DMS 273 treated with DMSO at 0.1 percent for 48 hours (cell line): ENCODE results near the gene KCNJ10.
A peak's percentile ranks its signal among the peaks of the same experiment; 100 is the strongest.

Source experiments
- DNase-seq: peaks from one replicate; lab custom pipeline; 2025; lab: John Stamatoyannopoulos, UW

The KCNJ10 gene

DNA sequence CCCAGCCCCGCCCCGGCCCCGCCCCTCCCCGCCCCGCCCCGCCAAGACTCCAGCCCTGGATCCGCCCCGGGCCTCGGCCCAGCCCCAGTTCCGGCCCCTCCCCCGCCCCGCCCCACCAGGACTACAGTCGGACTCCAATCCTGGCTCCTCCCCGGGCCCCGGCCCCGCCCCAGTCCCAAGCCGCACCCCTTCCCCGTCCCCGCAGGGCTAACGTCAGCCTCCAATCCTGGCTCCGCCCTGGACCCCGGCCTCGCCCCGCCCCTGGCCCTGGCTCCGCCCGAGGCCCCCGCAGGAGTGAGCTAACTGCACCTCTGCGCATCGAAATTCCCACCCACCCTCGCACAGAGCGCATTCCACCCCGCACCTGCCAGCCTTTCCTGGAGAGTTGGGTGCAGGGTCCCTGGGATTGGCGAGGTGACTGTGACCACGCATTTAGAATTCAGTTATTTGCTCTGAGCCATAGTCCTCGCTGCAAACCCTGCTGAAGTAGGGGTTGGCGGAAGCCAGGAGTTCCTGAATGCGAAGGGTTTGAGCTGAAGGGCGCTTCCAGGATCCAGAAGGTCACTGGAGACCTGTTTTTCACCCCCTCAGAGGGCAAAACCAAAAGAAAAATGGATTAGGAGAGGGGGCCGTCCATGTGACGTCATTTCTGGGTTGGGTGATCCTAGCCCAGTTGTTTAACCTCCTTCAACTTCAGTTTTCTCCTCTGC lies 29.0 kb upstream of the KCNJ10 start:
- DNase-seq: peak; percentile 81

DNA sequence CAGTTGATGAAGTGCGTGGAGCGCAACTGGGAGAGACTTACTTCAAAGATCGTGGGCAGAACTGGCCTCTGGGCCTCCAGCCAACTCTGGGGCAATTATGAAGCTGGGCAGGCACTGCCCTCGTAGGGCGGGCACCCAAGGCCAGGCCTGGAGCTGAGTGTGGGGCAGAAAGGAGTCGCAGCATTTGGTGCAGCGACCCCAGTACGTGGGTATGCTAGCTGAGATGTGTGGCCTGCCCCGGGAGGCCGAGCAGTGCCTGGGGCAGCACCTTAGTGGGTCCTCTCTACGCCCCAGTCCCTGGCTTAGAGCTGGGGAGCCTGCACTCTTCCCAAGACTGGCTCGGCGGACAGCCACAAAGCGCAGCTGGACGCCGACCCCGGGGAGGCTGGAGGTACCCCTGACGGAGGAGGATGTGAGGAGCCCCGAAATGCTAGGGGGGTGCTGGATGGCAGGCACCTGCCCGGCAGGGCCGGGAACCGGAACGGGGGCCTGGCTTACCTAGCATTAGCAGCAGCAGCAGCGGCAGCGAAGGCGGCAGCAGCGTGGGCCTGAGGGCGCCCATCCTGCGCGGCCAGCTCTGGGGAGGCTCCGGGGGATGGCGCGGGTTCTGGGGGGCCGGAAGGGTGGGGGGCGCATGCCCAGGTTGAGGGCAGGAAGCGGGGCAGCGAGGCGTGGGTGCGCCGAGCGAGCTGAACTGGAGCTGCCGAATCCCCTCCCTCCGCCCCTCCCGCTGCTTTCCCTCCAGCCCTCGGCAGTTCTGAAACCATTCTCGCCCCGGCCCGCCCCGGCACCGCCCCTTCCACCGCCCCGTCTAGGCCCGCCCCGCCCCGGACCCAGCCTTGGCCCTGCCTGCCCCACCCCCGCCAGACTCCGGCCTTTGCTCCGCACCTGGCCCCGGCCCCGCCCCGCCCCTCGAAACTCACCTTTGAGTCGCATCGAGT lies 28.2 kb upstream of the KCNJ10 start, which contains the start of gene IGSF8:
Gene IGSF8 (minus strand): TSS at position 709 of the 941 bp plus-strand sequence. CDS start 147 bp downstream, at position 562.
- DNase-seq: peak; percentile 63

DNA sequence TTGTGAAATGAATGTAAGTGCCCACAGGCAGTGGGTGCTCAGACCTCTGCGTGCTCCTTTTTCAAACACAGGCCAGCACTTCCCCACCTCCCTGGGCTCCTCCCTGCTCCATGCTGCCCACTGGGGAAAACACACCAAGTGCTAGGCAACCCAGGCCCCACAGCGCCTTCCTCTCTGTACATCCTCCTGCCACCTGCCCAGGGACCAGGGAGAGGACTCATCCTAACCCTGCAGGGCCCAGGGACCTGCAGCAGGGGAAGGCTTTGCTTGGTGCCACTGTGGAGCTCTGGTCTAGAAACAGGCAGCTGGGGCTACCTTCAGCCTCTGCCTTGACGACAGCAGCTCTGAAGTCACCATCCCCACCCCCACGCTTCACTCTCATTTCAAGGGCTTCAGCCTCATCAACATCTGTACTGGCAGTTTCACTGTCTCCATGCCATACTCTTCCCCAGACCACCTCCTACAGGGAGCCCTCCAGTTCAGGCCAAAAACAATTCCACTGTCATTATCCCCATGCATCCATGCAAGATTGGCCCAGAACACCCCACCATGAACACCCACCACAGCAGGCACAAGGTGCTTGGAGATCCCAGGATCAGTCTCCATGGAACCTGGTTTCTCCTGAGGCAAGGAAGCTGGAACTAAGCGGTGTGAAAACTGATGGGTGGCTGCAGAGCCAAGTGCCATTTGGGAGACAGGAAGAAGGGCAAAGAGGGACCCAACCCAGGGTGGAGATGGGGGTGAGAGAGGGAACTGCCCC lies 27.4 kb upstream of the KCNJ10 start:
- DNase-seq: no peak

DNA sequence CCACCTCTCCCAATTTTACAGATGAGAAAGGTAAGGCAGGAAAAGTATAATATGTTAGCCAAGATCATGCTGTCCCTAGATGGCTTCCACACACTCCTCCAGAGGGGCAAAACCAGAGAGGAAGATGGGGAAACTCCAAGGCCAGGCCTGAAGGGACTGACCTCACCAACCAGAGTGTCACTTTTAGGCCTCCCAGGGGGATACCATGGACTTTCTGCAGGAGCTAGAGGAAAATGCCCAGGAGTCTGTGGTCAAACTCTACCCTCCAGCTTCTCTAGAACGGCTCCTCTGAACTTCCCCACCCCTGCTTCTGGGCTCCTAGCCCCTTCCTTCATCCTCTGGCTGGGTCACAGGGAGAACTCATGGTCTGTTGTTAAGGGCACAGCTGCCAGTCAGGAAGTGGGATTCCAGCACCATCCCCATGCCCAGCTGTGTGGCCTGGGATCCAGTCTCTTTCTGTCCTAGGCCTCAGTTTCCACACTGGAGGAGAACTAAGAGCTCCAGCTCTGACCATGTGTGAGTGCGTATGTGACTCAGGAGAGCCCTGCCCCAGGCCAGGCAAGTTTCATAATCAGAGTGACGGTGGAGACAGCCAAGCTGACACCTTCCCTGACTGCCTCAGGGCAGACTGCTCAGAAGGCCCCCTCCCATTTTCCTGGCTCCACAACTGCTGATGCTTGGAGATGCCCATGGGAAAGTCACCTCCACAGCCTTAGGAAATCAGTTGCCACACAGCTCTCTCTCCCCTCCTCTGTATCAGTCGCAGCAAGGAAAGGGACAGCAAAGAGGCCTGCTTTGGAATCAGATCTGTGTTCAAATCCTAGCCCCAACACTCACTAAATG lies 26.5 kb upstream of the KCNJ10 start:
- DNase-seq: no peak

DNA sequence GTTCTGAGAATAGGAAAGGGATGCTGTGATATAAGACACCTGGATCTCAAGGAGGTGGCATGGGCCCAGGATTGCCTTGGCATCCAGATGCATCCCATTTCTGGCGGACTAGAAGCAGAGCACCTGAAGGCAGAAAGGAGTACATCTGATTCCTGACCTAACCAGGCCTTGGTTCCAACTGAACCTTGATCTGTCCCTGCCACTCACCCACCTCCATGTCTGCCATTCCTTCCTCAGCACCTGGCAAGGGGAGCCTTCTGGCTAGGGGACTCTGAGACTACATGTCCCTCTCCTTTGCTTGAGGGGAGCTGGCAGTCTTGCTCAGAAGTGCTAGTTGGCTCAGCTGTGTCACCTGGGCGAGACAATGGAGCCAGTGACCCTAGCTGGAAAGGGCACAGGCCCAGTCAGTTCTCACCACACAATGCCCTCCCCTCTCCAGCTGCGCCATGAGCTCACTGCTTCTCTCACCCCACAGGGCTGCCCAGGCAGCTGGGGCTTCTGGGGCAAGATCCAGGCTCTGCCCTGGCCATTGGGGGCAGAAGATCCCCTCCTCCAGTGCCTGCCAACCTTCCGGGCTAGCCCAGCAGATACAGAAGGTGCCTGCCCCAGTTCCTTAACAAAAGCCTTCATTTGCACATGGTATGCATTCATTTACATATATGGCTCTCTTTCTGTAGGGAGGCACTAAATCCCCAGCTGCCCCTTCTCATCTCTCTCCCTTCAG lies 25.6 kb upstream of the KCNJ10 start:
- no peak for DNase-seq

DNA sequence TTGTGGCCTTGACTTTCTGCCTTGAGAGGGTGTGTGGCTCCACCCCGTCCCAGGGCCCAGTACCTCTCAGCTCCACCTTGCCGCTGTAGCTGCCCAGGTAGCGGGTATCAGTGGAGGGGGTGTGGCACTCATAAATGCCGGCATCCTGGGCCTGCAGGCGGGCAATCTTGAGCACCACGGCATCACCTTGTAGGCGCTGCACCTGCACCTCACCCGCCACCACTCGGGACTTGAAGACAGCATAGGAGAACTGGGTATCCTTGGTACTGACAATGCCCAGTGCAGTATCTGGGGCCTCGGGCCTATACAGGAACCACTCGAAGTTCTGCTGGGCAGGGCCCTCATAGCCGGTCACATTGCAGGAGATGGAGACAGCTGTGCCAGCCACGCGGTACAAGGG lies 24.8 kb upstream of the KCNJ10 start:
- DNase-seq: no peak

DNA sequence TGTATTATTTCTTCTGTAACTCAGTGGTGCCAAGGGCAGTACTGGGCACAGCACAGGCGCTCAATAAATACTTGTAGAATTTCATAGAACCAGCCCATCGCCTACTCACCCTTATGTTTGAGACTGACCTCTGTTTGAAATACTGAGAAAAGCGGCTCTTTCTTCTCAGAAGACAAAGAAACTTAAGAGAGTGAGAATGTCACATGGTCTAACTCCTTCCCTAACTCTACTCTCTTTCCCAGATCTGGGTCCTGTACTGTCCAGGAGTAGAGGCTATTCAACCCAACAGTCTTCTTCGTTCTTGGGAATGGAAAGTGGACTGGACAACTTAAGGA lies 24.3 kb upstream of the KCNJ10 start:
- no peak for DNase-seq

DNA sequence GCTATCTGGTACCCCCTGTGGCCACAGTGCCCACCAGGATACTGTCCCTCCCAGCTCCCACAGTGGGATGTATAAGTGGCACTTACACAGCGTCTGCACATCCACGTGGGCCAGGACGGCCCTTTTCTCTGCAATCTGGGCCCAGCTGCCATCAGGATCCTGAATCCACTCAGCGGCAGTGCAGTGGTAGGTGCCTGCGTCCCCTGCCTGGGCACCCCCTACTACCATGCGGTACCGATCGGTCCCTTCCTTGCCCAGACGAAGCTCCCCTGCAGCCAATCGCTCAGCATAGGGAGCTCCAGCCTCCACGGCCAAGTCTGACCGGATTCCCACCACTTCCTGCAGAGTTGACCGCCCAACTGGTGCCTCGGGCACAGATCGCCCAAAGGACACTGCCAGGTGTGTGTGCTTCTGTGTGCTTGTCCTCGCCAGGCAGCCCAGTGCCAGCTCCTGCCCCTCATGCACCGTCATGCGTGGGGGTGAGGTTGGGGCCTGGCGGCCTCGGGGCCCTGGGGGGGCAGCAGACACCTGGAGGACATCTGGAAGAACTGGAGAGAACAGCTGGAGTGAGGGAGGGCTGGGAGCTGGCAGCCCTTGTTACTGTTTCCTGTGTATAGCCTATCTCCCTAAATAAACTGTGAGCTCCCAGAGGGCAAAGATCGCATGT lies 23.8 kb upstream of the KCNJ10 start:
- no peak for DNase-seq

DNA sequence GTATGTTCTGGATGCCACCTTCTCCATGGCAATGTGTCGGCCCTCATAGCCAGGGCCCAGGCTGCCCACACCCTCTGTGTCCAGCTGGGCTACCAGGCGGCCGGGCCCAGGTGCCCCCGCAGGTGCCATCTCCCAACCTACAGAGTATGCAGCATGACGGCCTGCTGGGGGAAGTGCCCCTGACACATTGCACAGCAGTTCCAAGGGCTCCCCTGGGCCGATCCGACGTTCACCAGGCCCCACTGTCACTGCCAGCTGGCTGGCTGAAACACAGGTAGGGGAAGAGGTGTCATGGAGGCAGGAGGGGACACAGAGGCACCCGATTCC lies 23.1 kb upstream of the KCNJ10 start:
- no peak for DNase-seq

DNA sequence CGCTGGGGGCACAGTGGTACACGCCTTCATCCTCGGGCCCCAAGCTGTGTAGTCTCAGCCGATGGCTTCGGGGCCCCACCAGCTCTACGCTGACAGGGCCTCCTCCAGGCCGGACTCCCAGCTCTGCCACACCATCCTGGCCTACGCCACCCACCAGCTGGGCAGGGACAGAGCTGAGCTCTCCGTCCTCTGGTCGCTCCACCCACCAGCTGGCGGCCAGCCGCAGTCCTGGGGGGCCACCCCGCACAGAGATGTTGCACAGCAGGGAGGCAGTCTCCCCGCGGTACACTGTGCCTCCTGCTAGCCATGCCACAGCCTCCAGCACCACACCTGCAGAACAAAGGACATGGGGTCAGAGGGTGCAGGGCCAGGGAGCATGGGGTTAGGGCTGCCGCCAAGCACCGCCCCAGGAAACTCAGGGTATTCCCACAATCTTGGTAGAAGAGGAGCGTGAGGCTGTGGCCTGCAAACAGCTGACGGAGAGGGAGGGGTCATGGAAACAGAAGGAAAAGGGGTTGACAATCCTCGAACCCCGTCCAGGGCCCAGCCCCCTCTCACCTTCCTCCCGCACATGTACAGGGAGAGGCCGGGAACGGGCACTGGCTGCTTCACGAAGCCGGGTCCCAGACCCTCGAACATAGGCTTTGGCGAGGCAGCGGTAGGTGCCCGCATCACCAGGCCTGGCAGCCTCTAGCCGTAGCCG lies 22.6 kb upstream of the KCNJ10 start:
- no peak for DNase-seq

DNA sequence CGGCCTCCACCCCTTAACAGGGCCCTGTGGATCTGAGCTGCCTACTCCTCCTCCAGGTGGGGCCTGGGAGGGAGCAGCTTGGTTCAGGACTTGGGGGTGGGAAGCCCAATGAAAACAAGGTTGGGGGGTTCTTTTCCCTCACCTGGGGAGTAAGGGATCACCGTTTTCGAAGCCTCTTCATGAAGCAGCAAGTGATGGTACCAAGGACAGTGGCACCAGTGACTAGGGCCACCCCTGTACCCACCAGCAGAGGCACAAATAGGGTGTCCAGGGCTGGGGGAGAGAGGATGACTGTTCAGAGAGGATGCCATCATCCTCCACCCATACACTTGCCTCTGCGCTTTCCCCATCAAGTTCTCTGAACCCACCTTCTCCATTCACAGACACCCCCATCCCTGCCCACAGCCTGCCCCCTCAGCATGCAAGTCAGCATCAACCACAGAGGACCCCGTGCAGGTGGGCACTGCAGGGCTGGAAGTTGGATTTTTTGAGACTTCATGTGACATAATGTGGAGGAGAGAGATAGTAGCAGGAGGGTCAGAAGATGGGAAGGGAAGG lies 21.8 kb upstream of the KCNJ10 start:
- DNase-seq: no peak

DNA sequence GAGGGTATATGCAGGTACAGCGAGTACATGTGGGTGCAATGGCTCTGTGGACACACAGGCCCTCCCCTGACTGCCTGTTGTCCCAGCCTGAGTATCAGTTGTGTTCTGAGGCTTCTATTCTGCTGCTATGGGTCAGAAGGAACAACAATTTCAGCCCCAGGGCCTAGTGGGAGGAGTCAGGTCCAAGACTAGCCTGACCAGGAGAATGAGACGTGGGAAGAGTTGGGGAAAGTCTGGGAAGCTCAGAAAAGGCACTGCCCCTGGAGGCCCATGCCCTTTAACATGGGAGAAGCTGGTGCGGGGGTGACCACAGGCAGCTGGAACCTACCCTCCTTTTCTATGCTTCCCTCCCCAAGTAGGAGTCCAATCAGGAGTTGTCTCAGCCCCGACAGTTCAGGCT lies 20.8 kb upstream of the KCNJ10 start:
- DNase-seq: no peak

DNA sequence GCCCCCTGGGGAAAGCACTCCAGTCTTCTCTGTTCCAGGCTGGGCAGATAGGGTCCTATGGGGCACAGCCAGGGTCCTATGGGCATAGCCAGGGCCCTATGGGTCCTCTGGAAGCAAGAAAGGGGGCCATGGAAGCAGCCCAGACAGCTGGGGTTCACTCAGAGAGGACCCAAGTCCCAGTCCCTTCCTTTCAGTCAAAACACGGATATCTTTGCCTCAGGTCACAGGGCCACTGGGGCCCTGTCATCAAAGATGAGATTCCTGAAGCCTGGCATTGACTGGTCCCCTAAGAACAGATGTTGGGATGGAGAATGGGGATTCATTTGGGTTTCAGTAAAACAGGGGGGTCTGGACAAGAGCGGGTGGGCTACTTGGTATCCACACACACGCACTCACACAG lies 19.9 kb upstream of the KCNJ10 start:
- no peak for DNase-seq

DNA sequence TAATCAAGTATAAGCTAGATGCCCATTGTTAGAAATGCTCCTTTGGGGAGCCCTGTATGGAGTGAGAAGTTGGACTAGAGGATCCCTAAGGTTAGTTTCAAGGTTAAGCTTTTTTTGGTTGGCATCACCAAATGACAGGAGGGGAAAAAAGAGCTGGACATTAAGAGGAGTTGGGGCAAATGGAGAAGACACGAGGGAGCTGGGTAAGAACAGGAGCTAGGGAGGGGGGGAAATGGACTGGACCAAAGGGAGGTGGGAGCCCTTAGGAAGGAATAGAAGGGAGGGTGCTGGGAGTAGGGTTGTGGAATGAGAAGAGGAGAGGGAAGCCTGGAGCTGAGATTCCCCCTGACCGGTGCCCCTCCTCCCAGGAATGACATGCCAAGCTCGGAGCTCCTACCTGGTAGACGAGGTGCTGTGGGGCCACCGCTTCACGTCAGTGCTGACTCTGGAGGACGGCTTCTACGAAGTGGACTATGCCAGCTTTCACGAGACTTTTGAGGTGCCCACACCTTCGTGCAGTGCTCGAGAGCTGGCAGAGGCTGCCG lies 17.2 kb upstream of the KCNJ10 start:
- DNase-seq: no peak

DNA sequence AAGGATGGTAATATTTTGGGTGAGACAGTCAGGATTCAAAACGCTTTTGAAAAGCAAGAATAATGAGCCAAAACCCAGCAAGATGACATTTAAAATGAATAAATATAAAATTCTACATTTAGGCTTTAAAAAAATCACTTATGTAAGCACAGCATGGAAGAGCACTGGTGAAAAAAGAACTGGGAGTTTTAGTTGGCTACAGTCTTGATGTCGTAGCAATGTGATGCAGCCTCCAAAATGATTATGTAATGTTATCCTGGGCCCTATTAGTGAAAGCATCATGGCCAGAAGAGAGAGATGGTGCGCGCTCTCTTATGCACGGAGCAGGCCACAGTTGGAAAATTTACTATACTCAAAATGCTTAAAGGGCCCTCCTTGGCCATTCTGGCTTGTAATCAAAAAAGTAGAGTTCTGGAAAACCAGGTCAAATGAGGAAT lies 16.5 kb upstream of the KCNJ10 start:
- no peak for DNase-seq

DNA sequence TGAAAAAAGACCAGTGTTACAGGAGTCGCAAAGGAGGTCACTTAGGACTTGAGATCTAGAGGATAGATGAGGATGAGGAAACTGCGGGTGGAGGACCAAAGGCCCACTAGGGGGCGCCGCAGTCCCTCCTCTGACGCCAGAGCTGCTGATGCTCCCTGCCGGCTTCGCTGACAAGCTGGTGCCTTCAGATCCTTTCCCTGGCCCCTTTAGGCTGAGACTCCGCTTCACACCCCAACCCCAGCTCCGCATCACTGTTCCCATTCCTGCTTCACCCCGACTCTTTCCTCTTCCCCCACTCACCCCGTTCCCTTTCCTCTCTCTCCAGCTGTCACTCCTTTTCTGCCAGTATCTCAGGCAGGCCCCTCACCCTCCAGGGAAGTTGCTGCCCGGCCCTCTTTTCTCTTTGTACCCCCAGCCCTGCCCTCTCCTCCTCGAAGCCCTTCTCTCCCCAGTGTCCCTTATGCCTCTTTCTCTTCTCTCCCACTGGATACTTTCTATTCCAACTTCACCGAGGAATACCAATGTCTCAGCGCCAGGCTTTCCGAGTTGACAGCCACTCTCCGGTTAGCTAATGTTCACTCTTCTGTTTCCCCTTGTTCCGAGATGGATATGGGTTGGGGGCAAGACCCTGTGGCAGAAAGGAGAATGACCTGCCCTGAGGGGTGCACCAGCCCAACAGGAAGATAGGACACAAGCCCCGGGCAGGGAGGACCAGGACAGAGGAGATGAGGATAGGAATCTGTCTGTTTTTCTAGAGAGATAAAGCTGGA lies 15.9 kb upstream of the KCNJ10 start:
- peak; percentile 64 for DNase-seq

DNA sequence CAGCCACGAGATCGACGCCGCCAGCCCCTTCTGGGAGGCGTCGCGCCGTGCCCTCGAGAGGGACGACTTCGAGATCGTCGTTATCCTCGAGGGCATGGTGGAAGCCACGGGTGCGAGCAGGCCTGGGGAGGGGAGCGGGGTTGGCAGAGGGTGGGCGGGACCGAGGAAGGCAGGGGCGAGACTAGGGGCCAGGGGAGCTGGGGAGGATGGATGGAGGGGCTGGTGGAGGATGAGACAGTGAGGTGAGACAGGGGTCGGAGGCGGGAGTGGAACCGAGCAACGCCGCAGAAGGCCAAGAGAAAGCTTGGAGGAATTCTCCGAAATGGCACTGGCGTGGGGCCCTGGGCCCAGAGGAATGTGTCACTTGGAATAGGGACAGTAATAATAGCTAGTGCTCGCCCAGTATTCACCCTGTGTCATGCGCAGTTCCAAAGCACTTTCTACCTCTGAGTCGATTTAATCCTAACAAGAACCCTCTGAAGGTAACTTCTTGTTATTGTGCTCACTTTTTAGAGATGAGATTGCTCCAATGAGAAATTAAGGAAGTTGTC lies 14.9 kb upstream of the KCNJ10 start:
- DNase-seq: no peak
